IMR-90 (cell line): ENCODE data around the gene PRRC1. TPM values are rescaled to one million over a fixed set of nuclear protein-coding genes. Genes with fewer than 3 reads are reported as not detected.

Experiments
- ATAC-seq: fragments of 200-7000 bp; cut with Tn5 transposase; 2 replicates; pipeline ENCODE4 v1.9.1; 2020; ENCODE audit warnings: low read depth, mild to moderate bottlenecking, moderate library complexity
- BruUV-seq: library from RNA; stranded (reverse); fragments of 400-500 nt; replicated peaks from 2 replicates; lab custom pipeline; 2021; lab: Mats Ljungman, UMichigan
- CTCF ChIA-PET: fragments of 300-600 bp; formaldehyde crosslinking; extraction: SDS; loops from one replicate; lab custom pipeline; 2021; ENCODE audit warnings: antibody characterized with exemption; lab: Yijun Ruan, JAX
- POLR2A ChIA-PET: fragments of 300-600 bp; sonication (Branson Sonifier 250); formaldehyde crosslinking; loops from one replicate; lab custom pipeline; 2022; ENCODE audit warnings: antibody characterized with exemption; ENCODE audit not compliant: unreplicated experiment; lab: Charles Lee
- DNase-seq: peaks from one replicate; pipeline ENCODE4 v3.0.0; 2013
- H2AFZ ChIP-seq: replicated peaks from 2 replicates; pipeline ENCODE3; 2013; ENCODE audit warnings: low read length, mild to moderate bottlenecking; ENCODE audit not compliant: poor library complexity
- H2AK5ac ChIP-seq: 2 replicates; pipeline ENCODE4 v1.6.1; 2013; ENCODE audit warnings: low read depth, low read length, inconsistent platforms
- H2AK9ac ChIP-seq: replicated peaks from 2 replicates; pipeline ENCODE3; 2013; ENCODE audit warnings: mild to moderate bottlenecking, low read depth, low read length, moderate library complexity; ENCODE audit not compliant: poor library complexity
- H2BK120ac ChIP-seq: 2 replicates; pipeline ENCODE4 v1.6.1; 2013; ENCODE audit warnings: low read depth, low read length, inconsistent platforms
- H2BK15ac ChIP-seq: 3 replicates; pipeline ENCODE4 v1.6.1; 2013; ENCODE audit warnings: low read depth, low read length, inconsistent platforms
- H2BK20ac ChIP-seq: 2 replicates; pipeline ENCODE4 v1.6.1; 2013; ENCODE audit warnings: low read depth, mild to moderate bottlenecking, inconsistent platforms, low read length, moderate library complexity
- H2BK5ac ChIP-seq: 2 replicates; pipeline ENCODE4 v1.6.1; 2013; ENCODE audit warnings: mild to moderate bottlenecking, low read depth, low read length, inconsistent platforms; ENCODE audit not compliant: poor library complexity, severe bottlenecking
- H3K14ac ChIP-seq: replicated peaks from 2 replicates; pipeline ENCODE4 v1.6.1; 2013; ENCODE audit warnings: low read depth, low read length, inconsistent platforms
- H3K18ac ChIP-seq: 2 replicates; pipeline ENCODE4 v1.6.1; 2013; ENCODE audit warnings: low read depth, low read length, control low read depth
- H3K23ac ChIP-seq: 2 replicates; pipeline ENCODE4 v1.6.1; 2013; ENCODE audit warnings: low read depth, low read length, inconsistent platforms
- H3K27ac ChIP-seq: 2 replicates; pipeline ENCODE4 v1.5.1; 2013; ENCODE audit warnings: mild to moderate bottlenecking, control low read depth, low read length; ENCODE audit not compliant: insufficient read depth
- H3K27me3 ChIP-seq: 2 replicates; pipeline ENCODE4 v1.6.1; 2013; ENCODE audit warnings: low read length; ENCODE audit not compliant: control insufficient read depth, insufficient read depth
- H3K36me3 ChIP-seq: 2 replicates; pipeline ENCODE4 v1.6.1; 2013; ENCODE audit warnings: low read length, mixed read lengths; ENCODE audit not compliant: control insufficient read depth, insufficient read depth
- H3K4ac ChIP-seq: 2 replicates; pipeline ENCODE4 v1.6.1; 2013; ENCODE audit warnings: low read depth, low read length, inconsistent platforms
- H3K4me1 ChIP-seq: 2 replicates; pipeline ENCODE4 v1.6.1; 2013; ENCODE audit warnings: low read length, mixed read lengths; ENCODE audit not compliant: control insufficient read depth, insufficient read depth
- H3K4me2 ChIP-seq: 2 replicates; pipeline ENCODE4 v1.6.1; 2013; ENCODE audit warnings: low read depth, mild to moderate bottlenecking, control low read depth, low read length, moderate library complexity
- H3K4me3 ChIP-seq: 2 replicates; pipeline ENCODE4 v1.5.1; 2013; ENCODE audit warnings: low read depth, mild to moderate bottlenecking, control low read depth, low read length, moderate library complexity; ENCODE audit not compliant: insufficient read depth
- H3K56ac ChIP-seq: 2 replicates; pipeline ENCODE4 v1.6.1; 2013; ENCODE audit warnings: low read length, inconsistent platforms; ENCODE audit not compliant: insufficient read depth; ENCODE audit errors: extremely low read depth
- H3K79me1 ChIP-seq, 2 experiments: 2 replicates each; pipeline ENCODE4 v1.6.1; 2013; ENCODE audit warnings: low read length in 2 of 2, inconsistent platforms in 1 of 2, low read depth in 1 of 2
- H3K9ac ChIP-seq: 2 replicates; pipeline ENCODE4 v1.6.1; 2013; ENCODE audit warnings: low read depth, low read length, control low read depth
- H3K9me1 ChIP-seq: 2 replicates; pipeline ENCODE4 v1.6.1; 2013; ENCODE audit warnings: low read length, inconsistent platforms; ENCODE audit not compliant: insufficient read depth
- H3K9me3 ChIP-seq: 2 replicates; pipeline ENCODE4 v1.6.1; 2013; ENCODE audit warnings: low read length; ENCODE audit not compliant: control insufficient read depth, insufficient read depth
- H4K20me1 ChIP-seq: 2 replicates; pipeline ENCODE4 v1.6.1; 2013; ENCODE audit warnings: low read length, inconsistent platforms; ENCODE audit not compliant: insufficient read depth
- H4K5ac ChIP-seq: 2 replicates; pipeline ENCODE4 v1.6.1; 2013; ENCODE audit warnings: mild to moderate bottlenecking, low read depth, low read length, control low read depth
- H4K8ac ChIP-seq, 2 experiments: 2 replicates each; pipeline ENCODE4 v1.6.1; 2013; ENCODE audit warnings: low read depth in 2 of 2, low read length in 2 of 2, control low read depth in 1 of 2, inconsistent platforms in 1 of 2
- H4K91ac ChIP-seq: 2 replicates; pipeline ENCODE4 v1.6.1; 2013; ENCODE audit warnings: low read depth, low read length, inconsistent platforms; ENCODE audit not compliant: insufficient read depth
- CHD1 ChIP-seq: IDR thresholded peaks from 2 replicates; pipeline ENCODE4 v1.6.1; 2012; ENCODE audit warnings: low read depth, low read length, improper control_type of control experiment
- RFX5 ChIP-seq: IDR thresholded peaks from 2 replicates; pipeline ENCODE4 v1.8.0; 2012; ENCODE audit warnings: low read depth, mild to moderate bottlenecking, low read length, moderate library complexity
- WGBS, 2 experiments: methylation state at CpG; one replicate each; pipeline versions ENCODE4 v1.1.5 to v1.1.7; 2013; ENCODE audit warnings: missing lambda C conversion rate in 2 of 2; ENCODE audit not compliant: insufficient read length in 1 of 2; ENCODE audit errors: extremely low coverage in 2 of 2; 5-methylcytosine and 5-hydroxymethylcytosine counted together
- dilution Hi-C: fragments of 300-500 bp; cut with HindIII; formaldehyde crosslinking; loops from one replicate; pipeline ENCODE4 v1.14.3; 2018; ENCODE audit warnings: low sequenced_read_pairs; ENCODE audit not compliant: unreplicated experiment
- in situ Hi-C: fragments of 300-500 bp; cut with MboI; formaldehyde crosslinking; loops from 3 replicates; pipeline ENCODE4 v1.14.3; 2019; ENCODE audit warnings: low sequenced_read_pairs, inconsistent platforms, mixed read lengths
- intact Hi-C: fragments of 100-400 bp; cut with micrococcal nuclease; formaldehyde crosslinking; loops from 2 replicates; pipeline ENCODE4 v1.10.0; 2022
- polyA plus RNA-seq, 3 experiments: library from polyadenylated mRNA; depleted of rRNA; stranded (reverse); fragments of >200 nt; gene quantifications; 2 replicates each; pipeline ENCODE4 v1.2.3, GENCODE V29; 2012; ENCODE audit warnings: low replicate concordance in 1 of 3
- total RNA-seq: library from RNA; depleted of rRNA; stranded (reverse); fragments of >200 nt; gene quantifications from 2 replicates; pipeline ENCODE4 v1.2.3, GENCODE V29; 2012

The PRRC1 gene
- total and polyA plus RNA-seq, 2 of the 4 experiments (the other 2 are of a cell fraction), result 46.8 to 63.1 TPM

DNA sequence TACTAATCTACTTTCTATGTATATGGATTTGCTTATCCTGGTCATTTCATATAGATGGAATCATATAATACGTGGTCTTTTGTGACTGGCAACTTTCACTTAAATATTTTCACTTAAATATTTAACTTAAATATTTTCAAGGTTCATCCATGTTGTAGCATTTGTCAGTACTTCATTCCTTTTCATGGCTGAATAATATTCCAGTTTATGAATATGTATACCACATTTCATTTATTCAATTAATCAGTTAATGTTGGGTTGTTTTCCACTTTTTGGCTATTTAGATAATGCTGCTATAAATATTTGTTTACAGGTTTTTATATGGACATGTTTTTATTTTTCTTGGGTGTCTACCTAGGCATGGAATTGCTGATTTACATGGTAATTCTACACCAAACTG, 7.7 kb downstream of the PRRC1 start:
- Histone ChIP-seq H2AFZ (no peak overlapping the region), H4K20me1 (peaks cover 36% of the 10 kb centered on the region), H3K9me1 (no peaks in the 10 kb centered on the region; the same call in 1 of the 2 replicates), H2BK20ac (no peak overlapping the region), H2BK120ac (no peak overlapping the region), H3K56ac (no peak overlapping the region), H3K4me3 (no peak overlapping the region), H3K9me3 (peaks cover 3% of the 10 kb centered on the region; the same call in 1 of the 2 replicates), H2AK9ac (no peak overlapping the region), H4K5ac (no peak overlapping the region), H3K4me2 (no peak overlapping the region), H2AK5ac (no peak overlapping the region), H3K79me1 (peaks cover 10 to 37% of the 10 kb centered on the region in 2 experiments), H3K27ac (no peak overlapping the region), H3K27me3 (no peaks in the 10 kb centered on the region), H3K9ac (no peak overlapping the region), H3K14ac (no peak overlapping the region), H2BK15ac (no peak overlapping the region), H3K4me1 (no peaks in the 10 kb centered on the region), H3K36me3 (peaks cover 36% of the 10 kb centered on the region), H3K23ac (no peak overlapping the region), H4K91ac (no peak overlapping the region), H2BK5ac (no peak overlapping the region), H3K4ac (no peak overlapping the region), H4K8ac (no peak overlapping the region), H3K18ac (no peak overlapping the region)
- TF ChIP-seq RFX5 (no peak), CHD1 (no peak)
- ChIA-PET POLR2A (no interaction called here), CTCF (no interaction called here)
- in situ Hi-C loops, result no loop called here
- dilution Hi-C loops, result no loop called here
- DNase-seq (no peak), ATAC-seq (no peak)
- WGBS, 2 experiments, result no CpG with 5 or more reads among the region's 1 CpG
- intact Hi-C loops, result no loop called here
- BruUV-seq, result no TSS peak
